ENCODE data around the gene TAP1. TPM values are rescaled to one million over a fixed set of nuclear protein-coding genes. Genes with fewer than 3 reads are reported as not detected.
A peak's percentile ranks its signal among the peaks of the same experiment; 100 is the strongest.
"Not testable (repeated sequence)": the region's sequence is repeated elsewhere in the genome, so short reads cannot be mapped to it uniquely, and the experiment has no call there.

TAP1 gene
- total and polyA plus RNA-seq, 7 experiments from 2014 or later = 92.1 to 500 (median 121) TPM

- peaks cover 0 to 27% (median 6%) of the 10 kb centered on the region in 5 donors for H3K36me3 Mint-ChIP-seq
- Histone ChIP-seq H3K4me1 (ENCODE audit: control insufficient read depth in 2 of 2, insufficient read depth in 2 of 2, low read length in 2 of 2) (no peaks in the 10 kb centered on the region), H3K36me3 (ENCODE audit: control insufficient read depth in 2 of 3, insufficient read depth in 3 of 3, low read length in 3 of 3) (no peaks in the 10 kb centered on the region), H3K9me3 (ENCODE audit: control insufficient read depth in 2 of 3, low read length in 3 of 3) (no peaks in the 10 kb centered on the region), H3K4me3 (ENCODE audit: low read length) (no peak overlapping the region), H3K27ac (ENCODE audit: low read depth, low read length) (no peak overlapping the region), H3K27me3 (ENCODE audit: control insufficient read depth in 2 of 2, insufficient read depth in 2 of 2, low read length in 2 of 2) (no peaks in the 10 kb centered on the region)
- DNase-seq (no peak), ATAC-seq (peak; percentile 27)
- ChIA-PET POLR2A (interaction anchor here (0.7 kb wide), 1 partner anchor 59 kb away, joined by 3 read pairs; no protein-coding TSS in a partner anchor), CTCF (no interaction called here)
- no peaks in the 10 kb centered on the region for H3K27me3 Mint-ChIP-seq
- H3K4me3 Mint-ChIP-seq = no peak overlapping the region
- peaks cover 0 to 12% (median 5%) of the 10 kb centered on the region in 7 donors for H3K4me1 Mint-ChIP-seq
- no peaks in the 10 kb centered on the region for H3K9me3 Mint-ChIP-seq
- H3K27ac Mint-ChIP-seq = no peak overlapping the region
- intact Hi-C loops (cut with micrococcal nuclease) = no loop called here
These were observed 37.5 kb downstream of the TAP1 start for GRCh38 chr6:32815996-32816395.

- ATAC-seq = no peak
- Histone ChIP-seq H3K36me3 (ENCODE audit: control insufficient read depth in 2 of 3, insufficient read depth in 3 of 3, low read length in 3 of 3) (no peaks in the 10 kb centered on the region), H3K9me3 (ENCODE audit: control insufficient read depth in 2 of 3, low read length in 3 of 3) (no peaks in the 10 kb centered on the region), H3K4me1 (ENCODE audit: control insufficient read depth in 2 of 2, insufficient read depth in 2 of 2, low read length in 2 of 2) (no peaks in the 10 kb centered on the region), H3K27me3 (ENCODE audit: control insufficient read depth in 2 of 2, insufficient read depth in 2 of 2, low read length in 2 of 2) (no peaks in the 10 kb centered on the region), H3K27ac (ENCODE audit: low read depth, low read length) (no peak overlapping the region), H3K4me3 (ENCODE audit: low read length) (no peak overlapping the region)
- ChIA-PET CTCF (no interaction called here), POLR2A (interaction anchor here (0.7 kb wide), 1 partner anchor 60 kb away, joined by 3 read pairs; no protein-coding TSS in a partner anchor)
- intact Hi-C loops (cut with micrococcal nuclease) = no loop called here
- no peak for DNase-seq
- Mint-ChIP-seq H3K36me3 (peaks cover 0 to 32% (median 5%) of the 10 kb centered on the region in 5 donors), H3K9me3 (no peaks in the 10 kb centered on the region), H3K4me3 (no peak overlapping the region), H3K4me1 (peaks cover 0 to 8% (median 5%) of the 10 kb centered on the region in 7 donors), H3K27me3 (no peaks in the 10 kb centered on the region), H3K27ac (no peak overlapping the region)
These were observed 38.4 kb downstream of the TAP1 start for GRCh38 chr6:32815115-32815514.

- intact Hi-C loops (cut with micrococcal nuclease) = no loop called here
- peaks cover 0 to 33% (median 5%) of the 10 kb centered on the region in 5 donors for H3K36me3 Mint-ChIP-seq
- Histone ChIP-seq H3K9me3 (ENCODE audit: control insufficient read depth in 2 of 3, low read length in 3 of 3) (no peaks in the 10 kb centered on the region), H3K36me3 (ENCODE audit: control insufficient read depth in 2 of 3, insufficient read depth in 3 of 3, low read length in 3 of 3) (no peaks in the 10 kb centered on the region), H3K27me3 (ENCODE audit: control insufficient read depth in 2 of 2, insufficient read depth in 2 of 2, low read length in 2 of 2) (no peaks in the 10 kb centered on the region), H3K4me1 (ENCODE audit: control insufficient read depth in 2 of 2, insufficient read depth in 2 of 2, low read length in 2 of 2) (no peaks in the 10 kb centered on the region), H3K4me3 (ENCODE audit: low read length) (no peak overlapping the region), H3K27ac (ENCODE audit: low read depth, low read length) (no peak overlapping the region)
- no peaks in the 10 kb centered on the region for H3K27me3 Mint-ChIP-seq
- H3K4me1 Mint-ChIP-seq = peaks cover 0 to 8% (median 5%) of the 10 kb centered on the region in 7 donors
- no peak overlapping the region for H3K4me3 Mint-ChIP-seq
- H3K27ac Mint-ChIP-seq = no peak overlapping the region
- ATAC-seq (no peak), DNase-seq (no peak)
- H3K9me3 Mint-ChIP-seq = no peaks in the 10 kb centered on the region
- CTCF ChIA-PET = no interaction called here
- POLR2A ChIA-PET = interaction anchor here (0.6 kb wide), 1 partner anchor 145 kb away, joined by 6 read pairs; no protein-coding TSS in a partner anchor
These were observed 39.4 kb downstream of the TAP1 start for GRCh38 chr6:32814145-32814544.

GRCh38 chr6:32809171-32809570, 44.3 kb downstream of the TAP1 start:
- Histone ChIP-seq H3K4me1 (ENCODE audit: control insufficient read depth in 2 of 2, insufficient read depth in 2 of 2, low read length in 2 of 2) (no peaks in the 10 kb centered on the region), H3K27ac (ENCODE audit: low read depth, low read length) (no peak overlapping the region), H3K9me3 (ENCODE audit: control insufficient read depth in 2 of 3, low read length in 3 of 3) (no peaks in the 10 kb centered on the region), H3K36me3 (ENCODE audit: control insufficient read depth in 2 of 3, insufficient read depth in 3 of 3, low read length in 3 of 3) (no peaks in the 10 kb centered on the region), H3K27me3 (ENCODE audit: control insufficient read depth in 2 of 2, insufficient read depth in 2 of 2, low read length in 2 of 2) (no peaks in the 10 kb centered on the region), H3K4me3 (ENCODE audit: low read length) (no peak overlapping the region)
- DNase-seq (no peak), ATAC-seq (no peak)
- H3K27me3 Mint-ChIP-seq = peaks cover 11 to 25% (median 20%) of the 10 kb centered on the region in 5 donors
- H3K9me3 Mint-ChIP-seq = peaks cover 0 to 14% (median 0%) of the 10 kb centered on the region in 11 donors
- peaks cover 0 to 19% (median 5%) of the 10 kb centered on the region in 5 donors for H3K36me3 Mint-ChIP-seq
- POLR2A ChIA-PET = no interaction called here
- no peak overlapping the region for H3K27ac Mint-ChIP-seq
- intact Hi-C loops (cut with micrococcal nuclease) = no loop called here
- no peak overlapping the region for H3K4me3 Mint-ChIP-seq
- CTCF ChIA-PET = interaction anchor here (0.8 to 3.1 kb wide), 4 partner anchors 15 to 396 kb away, joined by 3 to 8 read pairs (median 4); no protein-coding TSS in a partner anchor
- H3K4me1 Mint-ChIP-seq = peaks cover 0 to 15% (median 3%) of the 10 kb centered on the region in 7 donors

- intact Hi-C loops (cut with micrococcal nuclease) = no loop called here
These were observed 46.4 kb downstream of the TAP1 start for GRCh38 chr6:32807020-32807580.

GRCh38 chr6:32805404-32805803, 48.1 kb downstream of the TAP1 start:
- intact Hi-C loops (cut with micrococcal nuclease); H3K36me3 Mint-ChIP-seq: not testable (repeated sequence)

More at GRCh38 chr6:32807020-32807580, 46.4 kb downstream of the TAP1 start:
- peaks cover 0 to 6% (median 0%) of the 10 kb centered on the region in 5 donors for H3K36me3 Mint-ChIP-seq
- H3K9me3 Mint-ChIP-seq = peaks cover 0 to 16% (median 0%) of the 10 kb centered on the region in 11 donors
- H3K27me3 Mint-ChIP-seq = peaks cover 24 to 44% (median 28%) of the 10 kb centered on the region in 5 donors
- DNase-seq = no peak
- Histone ChIP-seq H3K27ac (ENCODE audit: low read depth, low read length) (no peak overlapping the region), H3K4me3 (ENCODE audit: low read length) (no peak overlapping the region), H3K4me1 (ENCODE audit: control insufficient read depth in 2 of 2, insufficient read depth in 2 of 2, low read length in 2 of 2) (no peaks in the 10 kb centered on the region), H3K27me3 (ENCODE audit: control insufficient read depth in 2 of 2, insufficient read depth in 2 of 2, low read length in 2 of 2) (no peaks in the 10 kb centered on the region), H3K9me3 (ENCODE audit: control insufficient read depth in 2 of 3, low read length in 3 of 3) (no peaks in the 10 kb centered on the region), H3K36me3 (ENCODE audit: control insufficient read depth in 2 of 3, insufficient read depth in 3 of 3, low read length in 3 of 3) (no peaks in the 10 kb centered on the region)
- POLR2A ChIA-PET = no interaction called here
- no peak overlapping the region for H3K27ac Mint-ChIP-seq
- CTCF ChIA-PET = interaction anchor here (0.6 kb wide), 1 partner anchor 394 kb away, joined by 3 read pairs; no protein-coding TSS in a partner anchor
- peaks cover 0 to 15% (median 3%) of the 10 kb centered on the region in 7 donors for H3K4me1 Mint-ChIP-seq
- peak; percentile 16 for ATAC-seq
- H3K4me3 Mint-ChIP-seq = no peak overlapping the region

More at GRCh38 chr6:32805404-32805803, 48.1 kb downstream of the TAP1 start:
- peaks cover 27 to 55% (median 33%) of the 10 kb centered on the region in 5 donors for H3K27me3 Mint-ChIP-seq
- H3K4me1 Mint-ChIP-seq = peaks cover 0 to 15% (median 3%) of the 10 kb centered on the region in 7 donors
- H3K4me3 Mint-ChIP-seq; H3K27me3 ChIP-seq (ENCODE audit: control insufficient read depth in 2 of 2, insufficient read depth in 2 of 2, low read length in 2 of 2); ATAC-seq; H3K27ac Mint-ChIP-seq; H3K4me1 ChIP-seq (ENCODE audit: control insufficient read depth in 2 of 2, insufficient read depth in 2 of 2, low read length in 2 of 2); H3K36me3 ChIP-seq (ENCODE audit: control insufficient read depth in 2 of 3, insufficient read depth in 3 of 3, low read length in 3 of 3); POLR2A ChIA-PET; H3K27ac ChIP-seq (ENCODE audit: low read depth, low read length); H3K9me3 ChIP-seq (ENCODE audit: control insufficient read depth in 2 of 3, low read length in 3 of 3); CTCF ChIA-PET; H3K4me3 ChIP-seq (ENCODE audit: low read length); DNase-seq: not testable (repeated sequence)
- H3K9me3 Mint-ChIP-seq = peaks cover 0 to 16% (median 0%) of the 10 kb centered on the region in 11 donors

Measured in naive thymus-derived CD4-positive, alpha-beta T cell (primary cell).